ENCODE results near the gene EFCAB6.

DNA sequence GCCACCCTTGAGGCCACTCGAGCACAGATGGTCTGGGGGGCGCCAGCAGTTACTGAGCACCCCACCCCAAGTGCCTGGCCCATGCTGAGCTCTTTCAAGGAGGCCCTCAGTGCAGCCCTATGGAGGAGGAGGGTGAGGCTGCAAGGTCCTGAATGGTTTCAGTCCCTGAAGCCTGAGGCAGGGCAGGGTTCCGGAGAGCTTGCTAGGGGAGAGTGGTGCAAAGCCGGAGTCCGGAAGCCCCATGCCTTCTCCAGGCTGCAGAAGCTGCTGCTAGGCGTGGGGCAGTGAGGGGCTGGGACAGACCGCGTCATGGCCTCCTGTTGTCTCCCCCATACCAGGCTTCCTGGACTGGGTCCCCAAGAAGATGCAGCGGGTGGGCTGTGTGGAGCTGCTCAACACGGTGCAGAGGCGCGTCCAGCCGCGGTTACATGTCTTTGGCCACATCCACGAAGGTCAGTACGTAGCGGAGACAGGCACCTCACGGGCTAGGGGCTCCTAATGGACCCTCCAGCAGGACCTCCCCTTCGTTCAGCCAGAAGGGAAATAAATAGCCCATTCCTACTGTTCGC is 309.7 kb downstream of the EFCAB6 start:
- TF ChIP-seq, protein P1, sequence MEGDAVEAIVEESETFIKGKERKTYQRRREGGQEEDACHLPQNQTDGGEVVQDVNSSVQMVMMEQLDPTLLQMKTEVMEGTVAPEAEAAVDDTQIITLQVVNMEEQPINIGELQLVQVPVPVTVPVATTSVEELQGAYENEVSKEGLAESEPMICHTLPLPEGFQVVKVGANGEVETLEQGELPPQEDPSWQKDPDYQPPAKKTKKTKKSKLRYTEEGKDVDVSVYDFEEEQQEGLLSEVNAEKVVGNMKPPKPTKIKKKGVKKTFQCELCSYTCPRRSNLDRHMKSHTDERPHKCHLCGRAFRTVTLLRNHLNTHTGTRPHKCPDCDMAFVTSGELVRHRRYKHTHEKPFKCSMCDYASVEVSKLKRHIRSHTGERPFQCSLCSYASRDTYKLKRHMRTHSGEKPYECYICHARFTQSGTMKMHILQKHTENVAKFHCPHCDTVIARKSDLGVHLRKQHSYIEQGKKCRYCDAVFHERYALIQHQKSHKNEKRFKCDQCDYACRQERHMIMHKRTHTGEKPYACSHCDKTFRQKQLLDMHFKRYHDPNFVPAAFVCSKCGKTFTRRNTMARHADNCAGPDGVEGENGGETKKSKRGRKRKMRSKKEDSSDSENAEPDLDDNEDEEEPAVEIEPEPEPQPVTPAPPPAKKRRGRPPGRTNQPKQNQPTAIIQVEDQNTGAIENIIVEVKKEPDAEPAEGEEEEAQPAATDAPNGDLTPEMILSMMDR (IDR thresholded peaks at IDR 0.05 in 2 of 3, conservative IDR thresholded peaks at IDR 0.05 in 1 of 3; ENCODE audit: borderline replicate concordance in 1 of 3, insufficient read depth in 1 of 3, low read depth in 2 of 3, low read length in 2 of 3), result no peak
- no peak for TF ChIP-seq SIN3A (IDR thresholded peaks at IDR 0.05; ENCODE audit: low read depth)
- no peak for TF ChIP-seq EZH2 (IDR thresholded peaks at IDR 0.05)
- TF ChIP-seq, protein P2, sequence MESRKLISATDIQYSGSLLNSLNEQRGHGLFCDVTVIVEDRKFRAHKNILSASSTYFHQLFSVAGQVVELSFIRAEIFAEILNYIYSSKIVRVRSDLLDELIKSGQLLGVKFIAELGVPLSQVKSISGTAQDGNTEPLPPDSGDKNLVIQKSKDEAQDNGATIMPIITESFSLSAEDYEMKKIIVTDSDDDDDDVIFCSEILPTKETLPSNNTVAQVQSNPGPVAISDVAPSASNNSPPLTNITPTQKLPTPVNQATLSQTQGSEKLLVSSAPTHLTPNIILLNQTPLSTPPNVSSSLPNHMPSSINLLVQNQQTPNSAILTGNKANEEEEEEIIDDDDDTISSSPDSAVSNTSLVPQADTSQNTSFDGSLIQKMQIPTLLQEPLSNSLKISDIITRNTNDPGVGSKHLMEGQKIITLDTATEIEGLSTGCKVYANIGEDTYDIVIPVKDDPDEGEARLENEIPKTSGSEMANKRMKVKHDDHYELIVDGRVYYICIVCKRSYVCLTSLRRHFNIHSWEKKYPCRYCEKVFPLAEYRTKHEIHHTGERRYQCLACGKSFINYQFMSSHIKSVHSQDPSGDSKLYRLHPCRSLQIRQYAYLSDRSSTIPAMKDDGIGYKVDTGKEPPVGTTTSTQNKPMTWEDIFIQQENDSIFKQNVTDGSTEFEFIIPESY (IDR thresholded peaks at IDR 0.05; ENCODE audit: extremely low read depth, insufficient replicate concordance, low read length), result no peak
- TF ChIP-seq SP1 (IDR thresholded peaks at IDR 0.05; ENCODE audit: low read depth), result no peak
- no peak for TF ChIP-seq POLR2AphosphoS5 (IDR thresholded peaks at IDR 0.05; ENCODE audit: low read depth, low read length)
- no peak for TF ChIP-seq SRF (IDR thresholded peaks at IDR 0.05; ENCODE audit: low read depth)
- no peak for TF ChIP-seq YY1 (IDR thresholded peaks at IDR 0.05; ENCODE audit: extremely low read depth, insufficient replicate concordance, low read depth, low read length)
- TF ChIP-seq EGR1 (IDR thresholded peaks at IDR 0.05; ENCODE audit: low read depth), result no peak
- no peak for TF ChIP-seq JUND (IDR thresholded peaks at IDR 0.05)
- no peak for TF ChIP-seq POLR2A (IDR thresholded peaks at IDR 0.05; ENCODE audit: borderline replicate concordance, extremely low read depth, insufficient read depth, insufficient read length)
- no peak for TF ChIP-seq CEBPB (IDR thresholded peaks at IDR 0.05; ENCODE audit: low read depth)
